Kasumi-1 (cell line): ENCODE measurements around the gene B3GNT8.
"Not testable (repeated sequence)": the region's sequence is repeated elsewhere in the genome, so short reads cannot be mapped to it uniquely, and the experiment has no call there.

ENCODE experiments used
- DNase-seq, 2 experiments: peaks; one replicate each; lab custom pipeline; 2025; lab: John Stamatoyannopoulos, UW

Gene B3GNT8

GRCh38 chr19:41413947-41414346 is 13.2 kb downstream of the B3GNT8 start:
- no peak for DNase-seq

GRCh38 chr19:41412953-41413352 is 14.2 kb downstream of the B3GNT8 start:
- DNase-seq, result no peak

GRCh38 chr19:41411968-41412265 is 15.3 kb downstream of the B3GNT8 start:
- DNase-seq, result no peak

- no peak for DNase-seq
Observed at GRCh38 chr19:41411100-41411967, 15.8 kb downstream of the B3GNT8 start.

GRCh38 chr19:41410336-41411054 is 16.7 kb downstream of the B3GNT8 start:
- DNase-seq, result no peak

GRCh38 chr19:41409288-41409687 is 17.9 kb downstream of the B3GNT8 start:
- DNase-seq, result no peak

GRCh38 chr19:41408846-41409245 is 18.3 kb downstream of the B3GNT8 start:
- not testable (repeated sequence) for DNase-seq

GRCh38 chr19:41408256-41408655 is 18.9 kb downstream of the B3GNT8 start:
- DNase-seq, result peak; percentile 14 to 29

- DNase-seq, result peak; percentile 83 to 88
Observed at GRCh38 chr19:41407271-41407670, 19.9 kb downstream of the B3GNT8 start.

GRCh38 chr19:41405776-41406175 is 21.4 kb downstream of the B3GNT8 start:
- DNase-seq, result no peak

GRCh38 chr19:41403181-41403970 is 23.8 kb downstream of the B3GNT8 start:
- no peak for DNase-seq

- no peak for DNase-seq
Observed at GRCh38 chr19:41402010-41402409, 25.2 kb downstream of the B3GNT8 start.

GRCh38 chr19:41401483-41401882 is 25.7 kb downstream of the B3GNT8 start:
- DNase-seq, result no peak

- DNase-seq, result no peak
Observed at GRCh38 chr19:41399525-41399924, 27.6 kb downstream of the B3GNT8 start.

GRCh38 chr19:41399091-41399490 is 28.1 kb downstream of the B3GNT8 start:
- no peak for DNase-seq

GRCh38 chr19:41398598-41398997 is 28.6 kb downstream of the B3GNT8 start:
- no peak for DNase-seq

- DNase-seq, result peak; percentile 6 to 37
Observed at GRCh38 chr19:41398050-41398418, 29.1 kb downstream of the B3GNT8 start.

- DNase-seq, result peak; percentile 99
Observed at GRCh38 chr19:41397086-41398049, 29.8 kb downstream of the B3GNT8 start, which contains the start of the genes BCKDHA and EXOSC5. BCKDHA (plus strand) TSS chr19:41397818; CDS start chr19:41397828, 10 bp downstream. EXOSC5 (minus strand) TSS chr19:41397359; CDS start chr19:41397328, 31 bp downstream.

GRCh38 chr19:41395355-41395754 is 31.8 kb downstream of the B3GNT8 start:
- no peak for DNase-seq

GRCh38 chr19:41392775-41393174 is 34.4 kb downstream of the B3GNT8 start:
- DNase-seq, result no peak

GRCh38 chr19:41391618-41392017 is 35.6 kb downstream of the B3GNT8 start:
- no peak for DNase-seq
